ENCODE data around the gene OPCML.

OPCML gene

GRCh38 chr11:133570376-133570775 lies 38.1 kb upstream of the OPCML start:
- TF ChIP-seq REST (IDR thresholded peaks at IDR 0.05; ENCODE audit: insufficient replicate concordance, low read depth) (no peak), GABPA (IDR thresholded peaks at IDR 0.05; ENCODE audit: low read depth) (no peak), SPI1 (IDR thresholded peaks at IDR 0.05; ENCODE audit: borderline replicate concordance, low read depth) (no peak)
- Histone ChIP-seq H3K4me3 (replicated peaks; ENCODE audit: insufficient read depth, low read length) (no peak overlapping the region), H3K27me3 (ENCODE audit: insufficient read depth, poor library complexity, severe bottlenecking) (no peaks in the 10 kb centered on the region), H3K27ac (replicated peaks) (no peak overlapping the region)
- no peak for DNase-seq (ENCODE audit: low read depth in 1 of 2, low spot score in 1 of 2)

GRCh38 chr11:133563505-133564025 lies 31.3 kb upstream of the OPCML start:
- no peak for DNase-seq (ENCODE audit: low read depth in 1 of 2, low spot score in 1 of 2)
- peaks cover 2% of the 10 kb centered on the region for H3K27me3 ChIP-seq (ENCODE audit: insufficient read depth, poor library complexity, severe bottlenecking)
- H3K27ac ChIP-seq (replicated peaks) = no peak overlapping the region
- TF ChIP-seq REST (IDR thresholded peaks at IDR 0.05; ENCODE audit: insufficient replicate concordance, low read depth) (no peak), CTCF (IDR thresholded peaks at IDR 0.05; ENCODE audit: insufficient read depth, low read length) (no peak), SPI1 (IDR thresholded peaks at IDR 0.05; ENCODE audit: borderline replicate concordance, low read depth) (no peak), GABPA (IDR thresholded peaks at IDR 0.05; ENCODE audit: low read depth) (no peak), POLR2AphosphoS5 (IDR thresholded peaks at IDR 0.05; ENCODE audit: low read depth) (no peak)
- H3K4me3 ChIP-seq (replicated peaks; ENCODE audit: insufficient read depth, low read length) = no peak overlapping the region

GRCh38 chr11:133560472-133560855 lies 28.2 kb upstream of the OPCML start:
- Histone ChIP-seq H3K4me3 (replicated peaks; ENCODE audit: insufficient read depth, low read length) (no peak overlapping the region), H3K27me3 (ENCODE audit: insufficient read depth, poor library complexity, severe bottlenecking) (peaks cover 2% of the 10 kb centered on the region), H3K27ac (replicated peaks) (no peak overlapping the region)
- DNase-seq (ENCODE audit: low read depth in 1 of 2, low spot score in 1 of 2) = no peak
- no peak for TF ChIP-seq POLR2AphosphoS5 (IDR thresholded peaks at IDR 0.05; ENCODE audit: low read depth)

- no peak for DNase-seq (ENCODE audit: low read depth in 1 of 2, low spot score in 1 of 2)
- H3K27ac ChIP-seq (replicated peaks) = no peak overlapping the region
- no peak for TF ChIP-seq POLR2AphosphoS5 (IDR thresholded peaks at IDR 0.05; ENCODE audit: low read depth)
- TF ChIP-seq REST (IDR thresholded peaks at IDR 0.05; ENCODE audit: insufficient replicate concordance, low read depth) = no peak
- TF ChIP-seq GABPA (IDR thresholded peaks at IDR 0.05; ENCODE audit: low read depth) = no peak
- TF ChIP-seq SPI1 (IDR thresholded peaks at IDR 0.05; ENCODE audit: borderline replicate concordance, low read depth) = no peak
- TF ChIP-seq CTCF (IDR thresholded peaks at IDR 0.05; ENCODE audit: insufficient read depth, low read length) = no peak
- H3K4me3 ChIP-seq (replicated peaks; ENCODE audit: insufficient read depth, low read length) = no peak overlapping the region
- no peaks in the 10 kb centered on the region for H3K27me3 ChIP-seq (ENCODE audit: insufficient read depth, poor library complexity, severe bottlenecking)
Observed at GRCh38 chr11:133559833-133560471, 27.7 kb upstream of the OPCML start.

Measured in HL-60 (cell line).